Bone marrow (tissue), 2 donors: ENCODE results near the gene KLF3.

Experiments used
- DNase-seq, 2 donors: peaks; one replicate each; lab custom pipeline; 2025; lab: John Stamatoyannopoulos, UW

Gene KLF3

DNA sequence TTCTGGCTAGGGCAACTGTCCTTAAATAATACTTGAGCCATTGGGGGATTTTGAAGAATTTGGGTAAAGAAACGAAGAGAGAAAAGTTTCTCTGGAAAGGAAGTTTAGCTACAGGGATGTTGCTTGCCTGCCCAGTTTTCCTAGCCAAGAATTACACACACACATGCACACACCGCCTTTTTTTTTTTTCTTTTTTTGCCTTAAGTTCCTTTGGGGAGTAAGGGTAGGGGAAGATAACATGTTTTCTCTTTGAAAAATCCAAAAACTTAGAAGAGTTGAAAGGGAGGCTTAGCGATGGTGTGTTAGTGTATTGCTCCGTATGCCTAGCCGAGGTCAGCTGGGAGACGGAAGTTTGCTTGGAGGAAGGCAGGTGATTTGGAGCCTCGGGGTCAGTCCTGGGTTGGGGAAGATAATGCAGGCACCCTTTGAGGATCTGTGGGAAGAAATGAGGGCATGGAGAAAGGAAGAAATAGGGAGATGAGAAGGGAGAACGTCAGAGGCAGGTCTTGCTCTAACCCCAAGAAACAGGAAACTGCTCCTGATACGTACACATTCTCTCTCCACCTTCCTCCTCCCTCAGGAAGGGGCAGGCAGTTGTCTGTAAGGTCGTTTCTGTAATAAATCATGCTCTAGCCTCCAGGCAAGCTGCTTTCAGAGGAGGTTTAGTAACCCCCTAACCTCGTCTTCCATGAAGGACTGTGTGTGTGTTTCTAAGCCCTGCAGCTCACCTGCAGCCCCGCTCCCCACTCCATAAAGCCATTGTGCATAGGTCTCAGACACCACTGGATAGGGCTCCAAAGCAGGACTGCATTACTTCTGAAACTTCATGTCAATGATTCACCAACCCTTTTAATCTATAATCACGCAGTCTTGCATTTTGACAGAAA, 10.5 kb downstream of the KLF3 start:
- DNase-seq: no peak

DNA sequence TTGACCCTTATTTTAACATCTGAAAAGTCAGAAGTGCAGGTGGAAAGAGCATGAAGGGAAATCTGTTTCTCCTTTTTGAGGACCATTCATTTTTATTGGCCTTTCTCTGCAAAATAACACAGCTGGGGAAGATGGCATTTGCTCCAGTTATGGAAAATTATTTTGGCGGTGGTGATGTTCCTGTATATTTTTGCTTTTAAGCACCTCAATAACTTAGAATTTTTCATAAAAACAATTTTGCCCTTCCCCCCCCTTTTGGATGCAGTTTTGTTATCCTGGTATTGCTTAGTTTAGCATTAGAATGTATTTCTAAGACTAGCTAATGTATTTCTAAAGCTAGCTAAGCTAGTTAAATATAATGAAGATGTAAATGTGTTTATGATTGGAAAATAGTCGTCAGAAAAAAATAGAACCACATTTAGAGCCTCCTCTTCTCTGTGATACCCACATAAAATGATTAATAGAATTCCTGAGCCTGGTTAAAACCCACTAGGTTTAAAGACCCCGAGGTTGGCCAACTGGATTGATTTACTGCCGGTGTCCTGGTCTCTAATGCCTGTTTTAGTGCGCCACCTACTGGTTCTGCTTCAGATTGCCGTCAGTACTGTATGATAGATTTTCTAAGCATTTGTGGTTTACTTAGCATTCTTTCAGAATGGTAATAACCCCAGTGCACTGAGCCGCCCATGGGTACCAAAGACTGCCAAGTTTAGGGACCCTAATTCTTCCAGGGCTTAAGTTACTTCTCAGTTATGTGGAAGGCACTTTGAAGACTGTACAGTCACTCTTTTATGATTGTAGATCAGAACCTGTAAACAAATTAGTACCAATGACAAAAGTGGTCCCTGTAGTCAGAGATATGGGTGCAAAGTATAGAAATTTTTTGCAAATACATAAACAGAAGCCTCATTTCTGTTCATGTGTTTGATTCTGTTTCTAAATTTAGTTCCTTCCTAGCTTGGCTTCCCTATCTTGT, 11.4 kb downstream of the KLF3 start:
- peak; percentile 20 to 82 for DNase-seq

DNA sequence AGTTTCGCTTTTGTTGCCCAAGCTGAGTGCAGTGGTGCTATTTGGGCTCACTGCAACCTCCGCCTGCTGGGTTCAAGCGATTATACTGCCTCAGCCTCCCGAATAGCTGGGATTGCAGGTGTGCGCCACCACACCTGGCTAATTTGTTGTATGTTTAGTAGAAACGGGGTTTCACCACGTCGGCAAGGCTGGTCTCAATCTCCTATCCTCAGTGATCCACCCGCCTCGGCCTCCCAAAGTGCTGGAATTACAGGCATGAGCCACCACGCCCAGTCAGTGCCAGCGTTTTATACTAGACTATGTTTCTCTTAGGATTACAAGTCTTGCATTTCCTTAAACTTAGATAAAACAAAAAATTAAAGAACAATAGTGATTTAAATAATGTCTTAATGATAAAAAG, 13.0 kb downstream of the KLF3 start:
- DNase-seq: no peak

DNA sequence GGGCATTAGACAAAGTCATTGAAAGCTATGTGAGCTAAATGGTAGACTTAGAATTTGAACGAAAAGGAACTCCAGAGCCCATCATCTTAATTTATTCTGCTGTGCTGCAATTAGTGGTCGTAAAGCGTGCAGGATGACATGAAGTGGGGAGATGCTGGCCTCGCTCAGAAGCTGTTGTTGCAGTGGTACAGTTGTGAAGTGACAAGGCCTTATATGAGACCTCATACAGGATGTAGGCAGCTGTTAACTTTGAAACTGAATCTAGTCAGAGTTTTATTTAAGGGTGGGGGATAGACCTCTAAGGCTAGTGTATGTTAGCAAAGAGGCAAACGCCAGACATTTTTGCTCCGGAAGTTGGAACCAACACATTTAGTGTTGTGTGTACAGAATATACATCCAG, 13.4 kb downstream of the KLF3 start:
- no peak for DNase-seq

DNA sequence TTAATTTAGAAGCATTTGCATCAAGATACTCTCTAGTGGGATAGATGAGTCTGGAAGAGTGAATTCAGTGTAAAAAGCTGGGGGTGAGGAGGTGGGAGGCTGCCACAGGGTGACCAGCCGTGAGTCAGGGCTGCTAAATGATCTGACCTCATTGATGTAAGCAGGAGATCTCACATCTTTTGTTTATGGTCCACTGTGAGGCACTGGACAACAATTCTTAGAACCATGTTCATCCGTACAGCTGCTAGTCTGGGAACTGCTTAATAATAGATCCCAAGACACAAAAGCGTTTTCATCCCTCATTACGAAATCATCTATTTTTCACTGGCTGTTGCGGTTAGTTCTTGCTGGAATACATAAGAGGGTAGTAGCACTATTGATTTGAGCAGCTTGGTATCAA, 14.1 kb downstream of the KLF3 start:
- no peak for DNase-seq

DNA sequence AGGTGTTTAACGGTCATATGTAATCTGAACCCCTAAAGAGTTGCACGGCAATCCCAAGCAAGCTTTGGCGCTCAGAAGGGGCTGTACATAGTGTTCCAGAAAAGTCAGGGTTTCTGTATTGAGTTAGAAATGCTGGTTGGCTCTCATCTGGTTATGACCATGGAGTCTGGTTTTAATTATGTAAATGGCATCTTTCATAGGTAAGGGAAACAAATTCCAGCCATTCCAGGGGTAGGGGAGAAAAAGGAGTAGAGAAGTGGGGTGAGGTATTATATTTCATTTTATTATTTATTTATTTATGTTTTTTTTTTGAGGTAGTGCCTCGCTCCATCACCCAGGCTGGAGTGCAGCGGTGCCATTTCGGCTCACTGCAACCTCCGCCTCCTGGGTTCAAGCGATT, 15.9 kb downstream of the KLF3 start:
- DNase-seq: no peak

DNA sequence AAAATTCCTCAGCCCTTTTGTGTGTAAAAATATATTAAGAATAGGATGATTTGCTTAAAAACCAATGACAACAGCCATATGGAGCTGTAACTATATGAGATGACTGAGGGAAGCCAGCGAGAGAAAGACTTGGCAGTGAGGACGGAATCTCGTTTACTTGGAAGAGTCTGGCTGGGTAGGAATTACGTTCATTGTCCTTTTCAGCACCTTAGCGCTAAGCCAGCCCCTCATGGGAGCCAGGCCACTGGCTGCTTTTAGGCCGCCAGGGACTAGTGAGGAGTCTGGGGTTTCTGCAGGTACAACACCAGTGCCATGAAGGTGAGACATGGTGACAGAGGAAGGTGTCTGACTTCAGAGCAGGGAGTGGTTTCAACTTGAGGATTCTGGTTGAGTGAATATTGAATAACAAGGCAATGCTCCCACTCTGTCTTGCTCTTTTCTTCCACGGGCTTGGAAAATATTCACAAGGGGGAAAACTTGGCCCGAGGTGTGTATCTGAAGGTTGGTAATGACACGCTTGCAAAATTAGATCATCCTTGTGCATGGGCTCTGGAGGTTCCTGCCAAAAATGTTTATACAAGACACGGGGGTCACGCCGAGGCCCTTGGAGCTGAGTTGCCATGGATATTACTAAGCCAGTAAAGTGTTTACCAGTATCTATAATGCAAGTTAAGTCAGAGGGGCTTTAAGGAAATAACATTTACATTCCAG, 17.4 kb downstream of the KLF3 start:
- DNase-seq: no peak

DNA sequence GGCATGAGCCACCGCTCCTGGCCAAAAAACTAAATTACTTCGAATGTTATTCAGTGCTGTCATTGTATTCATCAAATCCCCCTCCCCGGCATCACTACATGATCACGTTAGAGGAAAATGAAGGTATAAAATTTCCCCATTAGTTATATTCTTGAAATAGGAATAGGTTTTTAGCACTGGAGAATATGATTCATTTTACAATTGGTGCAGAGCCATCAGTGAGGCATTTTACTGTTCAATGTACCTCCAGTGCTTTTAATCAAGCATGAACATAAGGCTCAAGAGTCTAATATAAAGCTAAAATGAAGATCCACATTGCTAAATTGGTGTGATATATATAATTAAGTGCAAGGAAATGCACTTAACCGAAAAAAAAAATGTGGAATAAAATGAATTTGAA, 18.3 kb downstream of the KLF3 start:
- DNase-seq: no peak

DNA sequence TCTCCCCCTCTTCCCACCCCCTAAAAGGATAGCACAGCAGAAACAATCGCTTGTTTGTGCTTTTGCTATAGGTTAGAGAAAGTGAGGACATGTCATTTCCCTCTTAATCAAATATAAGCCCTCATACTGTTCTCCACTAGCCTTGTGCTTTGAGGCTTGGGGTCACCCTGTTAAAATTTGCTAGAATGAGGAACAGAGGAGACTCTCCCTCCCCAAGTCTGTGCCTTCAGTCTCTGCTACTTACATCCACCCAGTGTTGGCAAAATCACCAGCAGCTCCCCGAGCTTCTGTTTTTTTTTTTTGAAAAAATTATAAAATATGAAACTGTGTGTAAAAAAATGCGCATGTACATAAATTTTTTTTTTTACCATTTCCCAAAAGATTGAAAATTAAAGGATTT, 19.3 kb downstream of the KLF3 start:
- peak in 1 of 2 donors; percentile 13 for DNase-seq

DNA sequence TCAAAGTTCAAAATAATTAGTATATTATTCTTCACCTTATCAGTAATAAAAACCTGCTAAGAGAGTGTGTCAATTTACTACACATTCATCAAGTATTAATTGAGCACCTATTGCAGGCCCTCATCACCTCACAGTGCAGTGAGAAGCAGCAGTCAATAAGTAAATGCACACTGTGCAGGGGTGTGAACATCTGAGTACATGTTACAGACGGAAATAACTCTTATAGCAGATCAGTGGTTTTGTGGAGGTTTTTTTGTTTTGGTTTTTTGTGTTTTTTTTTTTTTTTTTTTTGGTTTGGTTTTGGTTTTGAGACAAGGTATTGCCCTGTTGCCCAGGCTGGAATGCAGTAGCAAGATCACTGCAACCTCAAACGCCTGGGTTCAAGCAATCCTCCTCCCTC, 20.3 kb downstream of the KLF3 start:
- DNase-seq: no peak

DNA sequence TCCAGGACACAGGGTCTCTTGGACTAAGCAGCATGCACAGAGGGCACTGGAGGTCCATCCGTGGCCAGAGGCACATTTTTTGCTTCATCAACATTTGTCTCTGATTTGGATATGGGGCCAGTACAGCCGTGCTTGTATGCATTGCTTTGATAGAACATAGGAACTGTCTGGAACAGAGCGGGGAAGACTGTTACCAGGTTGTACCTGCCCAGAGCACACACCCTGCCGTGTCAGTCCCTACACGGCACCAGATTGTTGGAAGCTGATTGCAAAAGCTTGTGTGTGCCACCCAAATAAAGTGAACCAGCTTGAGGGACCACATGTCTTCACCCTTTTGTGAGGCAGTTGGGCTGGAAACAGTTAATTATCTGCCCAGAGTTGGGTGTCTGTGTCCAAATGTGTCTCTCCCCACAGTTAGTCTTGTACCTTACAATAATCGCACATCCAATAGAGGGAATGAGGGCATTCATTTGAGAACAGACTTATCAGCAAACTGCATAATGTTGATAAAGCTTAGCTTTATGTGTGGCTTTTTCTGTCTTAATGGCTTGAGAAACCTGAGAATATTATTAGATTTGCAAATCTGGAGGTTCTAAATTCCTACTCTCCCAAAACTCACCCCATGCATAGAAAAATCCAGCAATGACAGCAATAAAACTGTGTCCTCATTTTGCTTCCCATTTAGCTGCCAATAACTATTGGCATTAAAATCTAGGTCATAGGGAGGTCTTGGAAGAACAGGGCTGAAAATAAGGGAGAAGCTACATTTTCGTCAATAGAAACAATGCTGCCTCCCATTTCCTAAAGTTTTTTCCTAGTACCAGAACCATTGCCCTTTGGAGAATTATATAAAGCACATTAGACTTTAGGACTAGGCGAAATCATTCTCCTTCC, 21.2 kb downstream of the KLF3 start:
- no peak for DNase-seq

DNA sequence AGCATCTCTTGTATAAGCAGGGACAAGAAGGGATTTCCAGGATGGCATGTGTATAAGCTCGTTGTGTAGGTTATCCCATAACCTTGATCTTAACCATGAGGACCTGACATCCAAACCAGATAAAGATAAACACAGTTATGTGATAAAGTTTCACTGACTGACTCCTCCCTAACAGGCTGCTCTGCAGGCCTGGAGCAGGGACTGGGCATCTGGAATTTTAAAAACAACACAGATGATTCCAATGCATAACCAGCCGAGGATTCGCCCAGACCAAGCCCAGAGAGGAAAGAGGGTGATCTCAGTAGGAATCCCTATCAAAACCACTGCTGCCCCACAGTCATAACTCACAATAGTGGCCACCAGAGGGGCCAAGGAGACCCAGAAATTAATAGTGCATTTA, 22.7 kb downstream of the KLF3 start:
- DNase-seq: no peak

DNA sequence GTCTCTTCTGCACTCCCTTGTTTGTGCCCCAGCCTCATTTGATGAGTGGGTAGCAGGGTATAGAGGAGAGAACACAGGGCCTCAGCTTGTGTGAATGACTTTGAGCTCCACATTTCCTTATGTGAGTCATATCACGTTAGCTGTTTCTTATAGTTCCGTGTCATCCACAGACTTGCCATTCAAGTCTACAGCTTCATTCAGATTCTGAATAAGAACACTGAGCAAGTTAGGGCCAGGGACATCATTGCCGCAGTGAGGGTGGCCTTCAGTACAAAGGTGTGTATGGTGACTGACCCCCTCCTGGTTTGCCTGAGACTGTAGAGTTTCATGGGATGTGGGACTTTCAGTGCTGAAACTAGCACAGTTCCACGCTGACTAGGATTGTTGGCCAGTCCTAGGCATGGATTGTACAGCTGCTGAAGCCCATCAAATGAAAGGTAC, 23.6 kb downstream of the KLF3 start:
- no peak for DNase-seq

DNA sequence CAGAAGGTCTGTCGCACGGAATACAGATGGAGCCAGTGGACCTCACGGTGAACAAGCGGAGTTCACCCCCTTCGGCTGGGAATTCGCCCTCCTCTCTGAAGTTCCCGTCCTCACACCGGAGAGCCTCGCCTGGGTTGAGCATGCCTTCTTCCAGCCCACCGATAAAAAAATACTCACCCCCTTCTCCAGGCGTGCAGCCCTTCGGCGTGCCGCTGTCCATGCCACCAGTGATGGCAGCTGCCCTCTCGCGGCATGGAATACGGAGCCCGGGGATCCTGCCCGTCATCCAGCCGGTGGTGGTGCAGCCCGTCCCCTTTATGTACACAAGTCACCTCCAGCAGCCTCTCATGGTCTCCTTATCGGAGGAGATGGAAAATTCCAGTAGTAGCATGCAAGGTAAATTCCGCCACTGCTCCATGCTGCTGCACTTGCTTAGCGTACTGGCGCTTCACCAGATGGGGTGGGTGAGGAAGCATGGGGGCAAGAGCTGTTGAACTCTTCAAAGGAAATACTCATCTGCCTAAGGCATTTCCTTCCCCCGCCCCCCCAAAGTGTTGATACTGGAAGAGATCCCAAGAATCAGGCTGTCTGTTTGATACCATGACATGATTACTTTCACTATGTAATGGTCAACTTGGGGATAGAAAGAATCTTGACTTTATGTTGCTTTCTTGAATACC, 24.8 kb downstream of the KLF3 start:
- DNase-seq: no peak

DNA sequence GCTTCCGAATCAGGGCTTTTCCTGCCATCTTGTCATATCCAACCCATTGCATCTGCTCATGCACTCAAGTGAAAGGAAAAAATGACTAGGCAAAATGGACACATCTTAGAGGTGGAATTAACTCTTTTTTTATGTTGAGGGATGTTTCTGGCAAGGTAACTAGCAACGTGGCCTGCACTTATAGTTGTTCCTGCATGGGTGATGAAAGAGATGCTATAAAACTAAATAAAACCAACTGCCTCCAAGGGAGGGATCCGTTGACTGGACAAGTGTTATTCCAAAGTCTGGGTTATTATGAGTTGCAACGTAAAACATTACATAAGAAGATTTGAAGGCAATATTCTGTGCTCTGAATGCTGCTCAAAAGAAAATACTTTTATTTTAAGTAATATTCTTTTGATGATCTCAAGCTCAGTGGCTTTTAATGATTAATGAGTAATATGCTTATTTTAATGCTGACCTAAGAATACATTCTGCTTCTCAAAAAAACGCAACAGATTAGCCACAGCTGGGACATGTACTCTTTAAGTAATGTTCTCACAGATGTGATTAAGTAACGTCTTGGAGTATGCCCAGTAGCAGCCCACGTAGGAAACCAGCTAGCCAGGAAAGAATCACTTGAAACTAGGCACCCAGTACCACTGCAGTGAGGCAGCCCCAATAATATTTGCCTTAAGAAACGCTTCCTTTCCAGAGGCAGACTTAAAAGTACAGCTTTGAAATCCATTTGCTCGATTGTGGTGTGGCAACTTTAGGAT, 27.4 kb downstream of the KLF3 start:
- DNase-seq: no peak

DNA sequence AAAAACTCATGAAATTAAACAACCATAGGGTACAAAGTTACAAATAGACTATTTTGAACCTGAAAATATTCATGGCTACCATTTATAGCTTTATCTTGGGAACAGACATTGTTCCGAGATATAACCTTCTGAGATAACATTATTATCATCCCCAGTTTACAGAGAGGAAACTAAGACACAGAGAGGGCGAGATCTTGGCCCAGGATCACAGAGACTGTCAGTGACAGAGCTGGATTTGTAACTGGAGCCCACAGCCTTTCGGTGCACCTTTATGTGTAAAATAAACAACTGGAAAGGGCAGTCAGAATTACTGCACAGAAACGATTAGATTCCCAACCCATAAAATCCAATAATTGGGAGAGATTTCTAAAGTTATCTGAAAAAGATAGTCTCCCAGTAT, 28.4 kb downstream of the KLF3 start:
- DNase-seq: no peak

DNA sequence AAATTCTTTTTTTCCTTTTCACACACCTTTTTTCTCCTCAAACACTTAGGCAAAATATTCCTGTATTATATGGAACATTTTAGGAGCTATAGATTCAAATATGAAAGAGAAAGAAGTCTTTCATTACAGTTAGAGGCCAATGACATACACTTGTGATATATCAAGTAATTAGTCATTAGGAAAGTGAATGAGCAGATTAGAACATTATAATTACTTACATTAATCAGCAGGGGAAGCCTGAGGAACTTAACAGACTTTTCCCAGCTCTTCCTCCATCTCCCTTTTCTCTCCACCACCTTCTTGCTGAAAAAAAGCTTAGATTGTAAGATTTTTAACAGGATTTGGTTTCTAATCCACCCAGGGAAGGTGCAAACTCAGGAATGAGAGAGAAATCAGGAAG, 29.6 kb downstream of the KLF3 start:
- no peak for DNase-seq

DNA sequence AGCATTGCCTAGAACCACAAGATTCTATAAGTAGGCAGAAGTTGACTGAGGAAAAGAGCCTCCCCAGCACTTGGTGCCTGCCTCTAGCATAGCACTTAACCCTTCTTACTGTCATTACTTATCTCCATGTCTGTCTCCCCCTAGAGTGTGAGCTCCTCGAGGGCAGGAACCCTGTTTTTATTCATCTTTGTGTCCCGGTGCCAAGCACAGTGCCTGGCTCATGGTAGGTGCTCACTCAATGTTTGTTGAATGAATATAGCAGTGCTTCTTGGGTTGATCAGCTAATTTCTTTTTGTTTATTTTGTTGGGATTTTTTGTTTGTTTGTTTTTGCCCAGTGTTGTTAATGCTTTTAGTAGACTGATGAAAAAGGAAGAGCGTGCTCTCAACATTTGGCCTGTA, 30.3 kb downstream of the KLF3 start:
- DNase-seq: no peak

DNA sequence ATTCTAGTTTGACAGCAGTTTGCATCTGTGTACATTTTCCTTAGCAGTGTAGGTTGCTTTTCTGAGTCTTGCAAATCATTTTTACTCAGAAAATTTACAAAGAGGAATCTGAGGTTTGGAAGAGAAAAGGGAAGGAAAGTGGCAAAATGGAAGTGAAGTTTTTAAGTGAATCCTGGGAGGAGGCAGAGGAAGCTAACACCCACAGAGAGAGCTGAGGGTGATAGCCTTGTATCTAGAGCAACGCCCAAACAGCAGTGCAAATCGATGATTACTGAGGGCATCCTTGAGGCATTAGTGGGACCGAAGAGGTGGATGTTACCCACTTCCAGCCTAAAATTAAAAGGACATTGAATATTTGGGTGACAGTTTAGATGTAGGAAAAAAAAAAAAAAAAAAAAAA, 31.8 kb downstream of the KLF3 start:
- no peak for DNase-seq

DNA sequence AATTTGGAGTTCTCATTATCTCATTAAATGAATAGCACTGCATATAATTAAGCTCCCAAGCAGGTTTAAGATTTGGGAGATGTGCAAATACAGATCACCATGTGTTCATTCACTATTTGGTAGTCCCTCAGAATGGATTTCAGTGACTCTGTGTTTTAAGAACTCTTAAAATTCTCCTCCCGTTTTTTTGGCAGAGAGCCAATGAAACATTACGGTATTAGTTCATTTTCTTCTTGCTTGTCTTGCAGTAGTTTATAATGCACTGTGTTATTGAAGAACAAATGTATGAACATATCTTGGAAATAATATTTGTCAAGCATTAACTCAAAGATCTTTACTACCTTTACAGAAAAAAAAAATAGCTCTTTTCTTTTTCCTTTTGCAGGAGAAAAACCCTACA, 32.7 kb downstream of the KLF3 start:
- no peak for DNase-seq
